Cardiac muscle cell (in vitro differentiated cells and primary cell): ENCODE results near the gene PTX3. TPM values are rescaled to one million over a fixed set of nuclear protein-coding genes. Genes with fewer than 3 reads are reported as not detected.

Experiments
- DNase-seq, 2 donors: peaks; one replicate each; pipeline versions ENCODE4 v3.0.0 to v3.0.0-alpha.2; 2010 to 2017; ENCODE audit warnings: low read depth in 1 of 2, low spot score in 1 of 2
- H3K27ac ChIP-seq: fragments of 200-600 bp; sonication (generic); 2 replicates; pipeline ENCODE4 v1.5.1; 2016
- H3K27me3 ChIP-seq: fragments of 200-600 bp; sonication (generic); 2 replicates; pipeline ENCODE4 v1.6.0; 2016; ENCODE audit warnings: control low read depth
- H3K36me3 ChIP-seq: fragments of 200-600 bp; sonication (generic); 2 replicates; pipeline ENCODE4 v1.5.1; 2016; ENCODE audit warnings: control low read depth
- H3K4me1 ChIP-seq: fragments of 200-600 bp; sonication (generic); 2 replicates; pipeline ENCODE4 v1.8.1; 2017; ENCODE audit warnings: low read depth, mild to moderate bottlenecking, mixed run types
- H3K4me3 ChIP-seq: fragments of 200-600 bp; sonication (generic); 2 replicates; pipeline ENCODE4 v1.5.1; 2016; ENCODE audit warnings: mild to moderate bottlenecking
- H3K9me3 ChIP-seq: fragments of 200-600 bp; sonication (generic); 2 replicates; pipeline ENCODE4 v1.5.1; 2017; ENCODE audit warnings: low read depth, mild to moderate bottlenecking, control low read depth
- CTCF ChIP-seq: IDR thresholded peaks from 2 replicates; pipeline ENCODE4 v1.5.1; 2012; ENCODE audit warnings: low read depth, mild to moderate bottlenecking, low read length
- polyA plus RNA-seq: library from polyadenylated mRNA; unstranded; fragments of >200 nt; fragmentation: Nextera tagmentation; extraction: Ambion mirVana; gene quantifications from 2 replicates; pipeline ENCODE4 v1.2.1, GENCODE V29; 2016
- total RNA-seq: library from RNA; depleted of rRNA; stranded (reverse); fragments of >200 nt; gene quantifications from 2 replicates; pipeline ENCODE4 v1.2.3, GENCODE V29; 2016

Gene PTX3
- total RNA-seq (1.3 and 1.7 TPM in 2 replicates), polyA plus RNA-seq (0.71 and 1.6 TPM in 2 replicates)

- peaks cover 41% of the 10 kb centered on the region for H3K27me3 ChIP-seq
- TF ChIP-seq CTCF: no peak
- H3K9me3 ChIP-seq: no peaks in the 10 kb centered on the region
- H3K4me3 ChIP-seq: peak within 1 kb of the TSS; percentile 47
- H3K36me3 ChIP-seq: no peaks in the 10 kb centered on the region
- H3K4me1 ChIP-seq: no peaks in the 10 kb centered on the region
- peak; percentile 33 to 95 for DNase-seq
- no peak within 1 kb of the TSS for H3K27ac ChIP-seq
These were observed at the start of gene PTX3 for GRCh38 chr3:157436583-157437291. TSS of gene PTX3 (plus strand) at chr3:157436850. CDS start at chr3:157436934, 84 bp downstream.

- H3K4me3 ChIP-seq: no peak overlapping the region
- DNase-seq: no peak
- no peaks in the 10 kb centered on the region for H3K4me1 ChIP-seq
- no peaks in the 10 kb centered on the region for H3K9me3 ChIP-seq
- no peaks in the 10 kb centered on the region for H3K27me3 ChIP-seq
- no peaks in the 10 kb centered on the region for H3K36me3 ChIP-seq
- H3K27ac ChIP-seq: no peak overlapping the region
- TF ChIP-seq CTCF: no peak
These were observed 48.8 kb upstream of the PTX3 start for GRCh38 chr3:157387708-157388435.

- DNase-seq: peak in 1 of 2 donors; percentile 29
- Histone ChIP-seq H3K27me3 (no peaks in the 10 kb centered on the region), H3K9me3 (no peaks in the 10 kb centered on the region), H3K36me3 (no peaks in the 10 kb centered on the region), H3K27ac (no peak overlapping the region), H3K4me1 (no peaks in the 10 kb centered on the region), H3K4me3 (no peak overlapping the region)
- TF ChIP-seq CTCF: no peak
These were observed 47.7 kb upstream of the PTX3 start for GRCh38 chr3:157388976-157389375.

GRCh38 chr3:157390713-157391515 lies 45.7 kb upstream of the PTX3 start:
- Histone ChIP-seq H3K4me3 (no peak overlapping the region), H3K27me3 (no peaks in the 10 kb centered on the region), H3K4me1 (no peaks in the 10 kb centered on the region), H3K9me3 (no peaks in the 10 kb centered on the region), H3K36me3 (no peaks in the 10 kb centered on the region), H3K27ac (no peak overlapping the region)
- TF ChIP-seq CTCF: no peak
- DNase-seq: no peak

- Histone ChIP-seq H3K4me1 (no peaks in the 10 kb centered on the region), H3K36me3 (no peaks in the 10 kb centered on the region), H3K27ac (no peak overlapping the region), H3K27me3 (no peaks in the 10 kb centered on the region), H3K9me3 (no peaks in the 10 kb centered on the region), H3K4me3 (no peak overlapping the region)
- DNase-seq: no peak
- no peak for TF ChIP-seq CTCF
These were observed 44.5 kb upstream of the PTX3 start for GRCh38 chr3:157392104-157392503.
